OCI-LY1 (cell line): ENCODE results near the gene NKD1.

Experiments used
- H2AFZ ChIP-seq: fragments of 200-600 bp; sonication (generic), shearing (Covaris generic); 2 replicates; pipeline ENCODE4 v1.6.0; 2014; ENCODE audit warnings: antibody characterized with exemption, mild to moderate bottlenecking, low read length
- H3F3A ChIP-seq: fragments of 200-600 bp; sonication (generic), shearing (Covaris generic); 2 replicates; pipeline ENCODE4 v1.6.0; 2014; ENCODE audit warnings: mild to moderate bottlenecking, antibody characterized with exemption, low read length, moderate library complexity; ENCODE audit not compliant: insufficient read depth
- H3K27ac ChIP-seq: fragments of 200-600 bp; sonication (generic); 2 replicates; pipeline ENCODE4 v1.5.1; 2014; ENCODE audit warnings: low read length, mixed run types, mild to moderate bottlenecking, low read depth; ENCODE audit not compliant: poor library complexity, severe bottlenecking
- H3K27me3 ChIP-seq: fragments of 200-600 bp; sonication (generic); 2 replicates; pipeline ENCODE4 v1.6.0; 2014; ENCODE audit warnings: antibody characterized with exemption, mild to moderate bottlenecking, low read length, moderate library complexity; ENCODE audit not compliant: insufficient read depth
- H3K36me3 ChIP-seq: fragments of 200-600 bp; sonication (generic); 2 replicates; pipeline ENCODE4 v1.6.1; 2014; ENCODE audit warnings: mild to moderate bottlenecking, antibody characterized with exemption, low read length, moderate library complexity, mixed read lengths; ENCODE audit not compliant: insufficient read depth
- H3K4me1 ChIP-seq: fragments of 200-600 bp; sonication (generic); 2 replicates; pipeline ENCODE4 v1.5.1; 2014; ENCODE audit warnings: mild to moderate bottlenecking, low read length, moderate library complexity; ENCODE audit not compliant: insufficient read depth, severe bottlenecking
- H3K4me2 ChIP-seq: fragments of 200-600 bp; sonication (generic), shearing (Covaris generic); 2 replicates; pipeline ENCODE4 v1.6.1; 2014; ENCODE audit warnings: low read length
- H3K4me3 ChIP-seq: fragments of 200-600 bp; sonication (generic); 2 replicates; pipeline ENCODE4 v1.5.1; 2014; ENCODE audit warnings: low read length, low read depth, mild to moderate bottlenecking, mixed read lengths; ENCODE audit not compliant: poor library complexity, severe bottlenecking
- H3K79me2 ChIP-seq: fragments of 200-600 bp; shearing (Covaris generic); 2 replicates; pipeline ENCODE4 v1.6.1; 2016; ENCODE audit warnings: mixed run types, low read length, mixed read lengths; ENCODE audit not compliant: insufficient read depth
- H3K9ac ChIP-seq: fragments of 200-600 bp; sonication (generic), shearing (Covaris generic); 2 replicates; pipeline ENCODE4 v1.6.1; 2014; ENCODE audit warnings: mild to moderate bottlenecking, low read length, mixed read lengths
- H3K9me2 ChIP-seq: fragments of 200-600 bp; sonication (generic), shearing (Covaris generic); 2 replicates; pipeline ENCODE4 v1.6.1; 2014; ENCODE audit warnings: low read depth, mild to moderate bottlenecking, low read length, mixed read lengths
- H3K9me3 ChIP-seq: fragments of 200-600 bp; shearing (Covaris generic); 2 replicates; pipeline ENCODE4 v1.6.1; 2014; ENCODE audit warnings: low read length, mixed read lengths
- H4K20me1 ChIP-seq: fragments of 200-600 bp; sonication (generic), shearing (Covaris generic); 2 replicates; pipeline ENCODE4 v1.6.0; 2016; ENCODE audit warnings: mild to moderate bottlenecking, low read length; ENCODE audit not compliant: insufficient read depth
- EZH2 ChIP-seq: fragments of 200-600 bp; sonication (generic), shearing (Covaris generic); IDR thresholded peaks from 2 replicates; pipeline ENCODE4 v1.8.0; 2017; ENCODE audit warnings: borderline replicate concordance, mixed run types, mild to moderate bottlenecking, antibody characterized with exemption, low read length, moderate library complexity, mixed read lengths
- TF ChIP-seq, protein P1 (sequence below): fragments of 200-600 bp; sonication (generic), shearing (Covaris generic); IDR thresholded peaks from 2 replicates; pipeline ENCODE4 v1.5.1; 2017; ENCODE audit warnings: mild to moderate bottlenecking, antibody characterized with exemption, low read length, moderate library complexity, mixed read lengths

Gene NKD1

DNA sequence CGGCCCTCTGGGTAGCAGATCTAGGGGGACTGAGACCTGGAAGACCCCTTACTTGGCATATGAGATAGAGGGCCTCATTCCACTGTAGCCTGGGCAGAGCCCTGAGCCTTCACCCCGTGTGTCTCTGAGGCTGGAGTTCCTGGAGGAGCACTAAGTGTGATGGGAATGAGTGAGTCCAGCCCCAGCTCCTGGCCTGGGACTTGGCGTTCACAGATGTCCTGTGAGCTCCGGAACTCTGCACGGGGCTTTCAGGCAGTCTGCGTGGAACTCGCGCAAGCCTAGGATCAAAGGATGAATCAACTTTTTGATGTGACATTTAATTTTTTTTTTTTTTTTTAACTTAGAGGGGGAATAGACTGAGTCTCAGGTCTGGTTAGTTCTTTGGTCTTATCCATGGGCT, 1.8 kb downstream of the NKD1 start:
- Histone ChIP-seq H3K4me2 (no peak overlapping the region), H3K36me3 (no peaks in the 10 kb centered on the region), H3K27me3 (no peaks in the 10 kb centered on the region), H3K9me3 (no peaks in the 10 kb centered on the region), H3K4me1 (no peaks in the 10 kb centered on the region), H4K20me1 (no peaks in the 10 kb centered on the region), H3K79me2 (no peaks in the 10 kb centered on the region), H3K4me3 (no peak overlapping the region), H3K27ac (no peak overlapping the region), H3K9ac (no peak overlapping the region), H3K9me2 (no peaks in the 10 kb centered on the region), H2AFZ (no peak overlapping the region), H3F3A (no peaks in the 10 kb centered on the region)
- TF ChIP-seq, protein P1, sequence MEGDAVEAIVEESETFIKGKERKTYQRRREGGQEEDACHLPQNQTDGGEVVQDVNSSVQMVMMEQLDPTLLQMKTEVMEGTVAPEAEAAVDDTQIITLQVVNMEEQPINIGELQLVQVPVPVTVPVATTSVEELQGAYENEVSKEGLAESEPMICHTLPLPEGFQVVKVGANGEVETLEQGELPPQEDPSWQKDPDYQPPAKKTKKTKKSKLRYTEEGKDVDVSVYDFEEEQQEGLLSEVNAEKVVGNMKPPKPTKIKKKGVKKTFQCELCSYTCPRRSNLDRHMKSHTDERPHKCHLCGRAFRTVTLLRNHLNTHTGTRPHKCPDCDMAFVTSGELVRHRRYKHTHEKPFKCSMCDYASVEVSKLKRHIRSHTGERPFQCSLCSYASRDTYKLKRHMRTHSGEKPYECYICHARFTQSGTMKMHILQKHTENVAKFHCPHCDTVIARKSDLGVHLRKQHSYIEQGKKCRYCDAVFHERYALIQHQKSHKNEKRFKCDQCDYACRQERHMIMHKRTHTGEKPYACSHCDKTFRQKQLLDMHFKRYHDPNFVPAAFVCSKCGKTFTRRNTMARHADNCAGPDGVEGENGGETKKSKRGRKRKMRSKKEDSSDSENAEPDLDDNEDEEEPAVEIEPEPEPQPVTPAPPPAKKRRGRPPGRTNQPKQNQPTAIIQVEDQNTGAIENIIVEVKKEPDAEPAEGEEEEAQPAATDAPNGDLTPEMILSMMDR = no peak
- no peak for TF ChIP-seq EZH2

- H3K27me3 ChIP-seq = no peaks in the 10 kb centered on the region
- no peak overlapping the region for H3K4me2 ChIP-seq
- H2AFZ ChIP-seq = no peak overlapping the region
- TF ChIP-seq, protein P1 = no peak
- no peak for TF ChIP-seq EZH2
- H3K9me2 ChIP-seq = no peaks in the 10 kb centered on the region
- no peak overlapping the region for H3K4me3 ChIP-seq
- H4K20me1 ChIP-seq = no peaks in the 10 kb centered on the region
- no peaks in the 10 kb centered on the region for H3K9me3 ChIP-seq
- H3K4me1 ChIP-seq = no peaks in the 10 kb centered on the region
- H3K36me3 ChIP-seq = no peaks in the 10 kb centered on the region
- no peak overlapping the region for H3K9ac ChIP-seq
- H3F3A ChIP-seq = no peaks in the 10 kb centered on the region
- H3K79me2 ChIP-seq = no peaks in the 10 kb centered on the region
- no peak overlapping the region for H3K27ac ChIP-seq
Measured at GRCh38 chr16:50550866-50551641, 2.9 kb downstream of the NKD1 start.

- Histone ChIP-seq H2AFZ (no peak overlapping the region), H3K9me2 (no peaks in the 10 kb centered on the region), H3K79me2 (no peaks in the 10 kb centered on the region), H3K9me3 (no peaks in the 10 kb centered on the region), H3K4me3 (no peak overlapping the region), H3K27ac (no peak overlapping the region), H3K9ac (no peak overlapping the region), H3K27me3 (no peaks in the 10 kb centered on the region), H3K4me2 (no peak overlapping the region), H3K36me3 (no peaks in the 10 kb centered on the region; the same call in 1 of the 2 replicates), H4K20me1 (no peaks in the 10 kb centered on the region), H3F3A (no peaks in the 10 kb centered on the region), H3K4me1 (no peaks in the 10 kb centered on the region)
- TF ChIP-seq EZH2 = no peak
- TF ChIP-seq, protein P1 = no peak
Measured at GRCh38 chr16:50552476-50553101, 4.4 kb downstream of the NKD1 start.
